Gastrocnemius medialis (tissue), 4 donors: ENCODE data around the gene BCLAF3.

Source experiments
- POLR2A ChIP-seq, 2 donors: fragments of 450-650 bp; IDR thresholded peaks; one replicate each; pipeline ENCODE4 v1.6.1; 2017; ENCODE audit warnings: antibody characterized with exemption in 2 of 2, mild to moderate bottlenecking in 2 of 2, moderate library complexity in 2 of 2
- TF ChIP-seq, protein P1 (sequence below), 5 experiments: fragments of 450-650 bp in 3 of 5; fragments of 200-600 bp in 2 of 5; sonication (generic) in 2 of 5; IDR thresholded peaks in 4 of 5; conservative IDR thresholded peaks in 1 of 5; 1 replicate in 4 of 5; 2 replicates in 1 of 5; pipeline ENCODE4 v1.5.1; 2016 to 2019; ENCODE audit warnings: antibody characterized with exemption in 5 of 5, mild to moderate bottlenecking in 3 of 5, moderate library complexity in 3 of 5

DNA sequence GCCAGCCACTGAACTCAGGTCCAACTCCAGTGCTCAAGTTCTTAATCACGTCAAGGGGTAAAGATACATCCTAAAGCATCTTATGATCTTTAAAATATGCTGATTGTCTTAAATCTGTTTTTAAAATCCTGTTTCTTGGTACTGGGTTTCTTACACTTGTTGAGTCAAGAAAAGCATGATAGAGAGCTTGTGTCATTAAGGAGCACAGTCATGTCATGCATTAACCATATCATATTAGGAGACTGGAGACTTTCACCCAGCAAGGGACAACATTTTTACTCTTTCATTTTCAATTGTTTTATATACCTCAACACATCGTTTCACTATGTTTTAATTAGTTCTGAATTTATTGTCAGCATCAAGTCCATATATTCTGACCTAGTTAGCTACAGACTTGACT lies 41.5 kb downstream of the BCLAF3 start:
- TF ChIP-seq, protein P1, sequence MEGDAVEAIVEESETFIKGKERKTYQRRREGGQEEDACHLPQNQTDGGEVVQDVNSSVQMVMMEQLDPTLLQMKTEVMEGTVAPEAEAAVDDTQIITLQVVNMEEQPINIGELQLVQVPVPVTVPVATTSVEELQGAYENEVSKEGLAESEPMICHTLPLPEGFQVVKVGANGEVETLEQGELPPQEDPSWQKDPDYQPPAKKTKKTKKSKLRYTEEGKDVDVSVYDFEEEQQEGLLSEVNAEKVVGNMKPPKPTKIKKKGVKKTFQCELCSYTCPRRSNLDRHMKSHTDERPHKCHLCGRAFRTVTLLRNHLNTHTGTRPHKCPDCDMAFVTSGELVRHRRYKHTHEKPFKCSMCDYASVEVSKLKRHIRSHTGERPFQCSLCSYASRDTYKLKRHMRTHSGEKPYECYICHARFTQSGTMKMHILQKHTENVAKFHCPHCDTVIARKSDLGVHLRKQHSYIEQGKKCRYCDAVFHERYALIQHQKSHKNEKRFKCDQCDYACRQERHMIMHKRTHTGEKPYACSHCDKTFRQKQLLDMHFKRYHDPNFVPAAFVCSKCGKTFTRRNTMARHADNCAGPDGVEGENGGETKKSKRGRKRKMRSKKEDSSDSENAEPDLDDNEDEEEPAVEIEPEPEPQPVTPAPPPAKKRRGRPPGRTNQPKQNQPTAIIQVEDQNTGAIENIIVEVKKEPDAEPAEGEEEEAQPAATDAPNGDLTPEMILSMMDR (IDR thresholded peaks at IDR 0.05 in 4 of 5, conservative IDR thresholded peaks at IDR 0.05 in 1 of 5): no peak
- no peak for TF ChIP-seq POLR2A (IDR thresholded peaks at IDR 0.05)
